ENCODE results near the gene CFP.

Gene CFP

GRCh38 chrX:47643926-47644325 is 14.2 kb upstream of the CFP start:
- DNase-seq (ENCODE audit: insufficient read length, low spot score) (no peak), FAIRE-seq (peak; percentile 75)

- no peak for DNase-seq (ENCODE audit: insufficient read length, low spot score)
- no peak for FAIRE-seq
Observed at GRCh38 chrX:47638816-47639215, 9.1 kb upstream of the CFP start.

DNA sequence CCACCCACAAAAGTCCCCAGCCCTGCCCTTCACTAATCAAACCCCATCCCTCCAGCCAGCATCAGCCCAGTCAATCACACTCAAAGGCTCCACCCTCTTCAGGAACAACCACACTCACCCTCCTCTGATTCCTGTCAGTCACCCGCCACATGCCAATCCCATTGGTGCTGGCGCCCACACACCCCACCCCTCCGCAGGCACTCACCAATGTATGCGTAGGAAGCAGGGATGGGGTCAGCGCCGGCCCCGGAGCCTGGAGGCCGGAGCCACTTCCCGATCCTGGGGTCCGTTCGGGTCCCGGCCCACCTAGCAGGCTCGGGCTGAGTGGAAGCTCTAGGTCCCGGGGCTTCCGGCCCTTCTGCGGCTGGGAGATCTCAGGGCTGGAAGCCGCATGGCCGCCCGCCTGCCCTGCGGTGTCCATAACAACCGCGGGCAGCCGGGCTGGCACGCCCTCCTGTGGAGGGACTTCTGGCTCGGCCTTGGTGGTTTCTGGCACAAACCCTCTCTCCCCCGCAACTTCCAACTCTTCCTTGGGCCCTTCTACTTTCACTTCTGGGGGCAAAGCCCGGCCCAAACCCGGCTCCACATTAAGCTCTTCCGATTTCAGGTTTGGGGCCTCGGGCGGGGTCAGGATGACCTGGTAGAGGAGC is 7.9 kb upstream of the CFP start:
- peak; percentile 89 for FAIRE-seq
- peak; percentile 44 for DNase-seq (ENCODE audit: insufficient read length, low spot score)

- FAIRE-seq (no peak), DNase-seq (ENCODE audit: insufficient read length, low spot score) (no peak)
Observed at GRCh38 chrX:47634871-47635575, 5.3 kb upstream of the CFP start.

DNA sequence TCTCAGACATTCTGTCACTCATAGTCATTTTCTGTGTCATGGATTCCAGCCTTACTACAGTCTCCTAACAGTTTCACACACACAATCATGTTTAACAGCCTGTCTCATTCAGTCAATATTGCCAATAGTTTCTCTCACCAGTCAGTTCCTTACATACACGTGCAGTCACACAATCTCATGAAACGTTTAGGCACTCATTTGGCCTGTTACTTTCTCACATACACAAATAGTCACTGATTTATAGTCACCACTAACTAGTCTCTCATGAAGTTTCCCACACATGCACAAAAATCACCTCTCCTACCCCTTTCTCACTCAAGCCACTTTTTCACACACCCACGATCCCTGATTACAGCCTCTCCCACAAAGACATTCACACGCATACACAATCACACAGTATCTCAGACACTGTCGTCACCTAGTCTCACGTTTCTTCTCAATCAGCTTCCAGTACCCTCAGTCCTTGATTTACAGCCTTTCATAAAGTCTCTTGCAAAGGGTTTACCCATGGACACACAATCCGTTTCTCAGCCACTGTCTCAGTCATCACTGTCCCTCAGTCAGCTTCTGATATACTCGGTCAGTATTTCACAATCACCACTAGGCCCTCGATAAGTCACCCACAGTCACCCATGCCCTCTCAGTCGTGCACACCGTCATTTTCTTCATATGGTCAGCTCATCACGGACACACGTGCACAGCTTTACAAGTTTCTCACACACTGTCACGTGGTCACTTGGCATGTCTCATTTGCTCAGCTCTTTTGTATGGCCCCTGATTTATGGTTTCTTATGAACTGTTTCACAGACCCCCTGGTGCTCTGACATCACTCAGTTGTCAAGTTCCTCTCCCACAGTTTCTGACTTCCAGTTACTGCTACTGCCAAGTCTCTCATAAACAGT is 4.2 kb upstream of the CFP start:
- DNase-seq (ENCODE audit: insufficient read length, low spot score) (no peak), FAIRE-seq (peak; percentile 28)

GRCh38 chrX:47632666-47633065 is 2.9 kb upstream of the CFP start:
- FAIRE-seq (no peak), DNase-seq (ENCODE audit: insufficient read length, low spot score) (no peak)

- FAIRE-seq (no peak), DNase-seq (ENCODE audit: insufficient read length, low spot score) (no peak)
Observed at GRCh38 chrX:47631676-47632075, 1.9 kb upstream of the CFP start.

- FAIRE-seq, result peak; percentile 88
- DNase-seq (ENCODE audit: insufficient read length, low spot score), result no peak
Observed at GRCh38 chrX:47628982-47629381, 748 bp downstream of the CFP start.

DNA sequence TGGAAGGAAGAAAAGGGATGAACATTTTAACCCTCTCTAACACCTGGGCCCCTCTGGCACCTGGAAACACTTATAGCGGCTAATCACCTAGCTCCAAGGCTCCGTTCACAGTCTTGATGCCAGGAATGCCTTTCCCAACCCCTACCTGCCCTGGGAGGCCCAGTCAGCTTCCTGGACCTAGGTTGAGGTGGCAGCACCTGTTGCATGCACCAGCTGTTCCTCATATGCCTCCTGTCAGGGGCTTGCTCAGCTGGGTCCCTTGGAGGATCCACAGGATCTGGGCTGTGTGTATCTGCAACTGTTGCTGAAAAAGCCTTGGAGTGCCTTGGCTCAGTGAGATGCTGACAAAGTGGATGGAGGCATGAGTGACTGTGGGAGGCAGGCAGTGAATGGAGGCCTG is 4.4 kb downstream of the CFP start:
- FAIRE-seq (no peak), DNase-seq (ENCODE audit: insufficient read length, low spot score) (no peak)

GRCh38 chrX:47623540-47624027 is 6.1 kb downstream of the CFP start:
- no peak for DNase-seq (ENCODE audit: insufficient read length, low spot score)
- no peak for FAIRE-seq

DNA sequence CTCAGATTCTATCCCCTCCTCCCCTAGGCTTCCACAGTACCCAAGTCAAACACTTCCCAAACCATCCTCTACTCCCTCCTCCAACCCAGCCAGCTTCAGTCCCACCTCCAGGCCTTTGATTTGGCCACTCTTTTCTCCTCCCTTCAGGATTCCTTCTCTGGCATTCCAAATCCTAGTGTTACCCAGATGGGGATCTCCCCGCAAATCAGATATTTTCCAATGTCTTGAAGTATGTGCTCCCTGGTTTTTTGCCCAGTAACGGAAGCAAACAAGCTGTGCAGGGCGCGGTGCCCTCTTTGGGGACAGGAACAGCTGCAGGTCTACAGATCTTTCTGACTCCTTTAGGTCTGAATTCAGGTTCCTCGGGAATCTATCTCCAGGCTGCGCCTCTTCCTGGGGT is 7.9 kb downstream of the CFP start:
- FAIRE-seq (no peak), DNase-seq (ENCODE audit: insufficient read length, low spot score) (no peak)

DNA sequence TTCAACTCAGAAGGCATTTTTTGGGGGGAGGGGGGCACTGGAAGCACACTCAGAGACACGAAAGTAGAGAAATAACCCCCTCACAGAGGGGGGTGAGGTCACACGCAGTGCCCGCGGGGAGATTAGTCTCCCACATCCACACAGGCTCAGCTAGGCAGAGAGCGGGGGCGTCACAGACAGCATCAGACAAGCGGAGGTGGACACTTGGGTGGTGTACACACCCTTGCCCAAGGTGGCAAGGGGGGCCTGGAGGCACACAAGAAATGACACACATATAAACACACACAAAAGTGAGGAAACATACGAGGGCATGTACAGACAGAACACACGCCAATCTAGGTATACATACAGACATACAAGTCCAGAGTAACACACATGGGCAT is 9.4 kb downstream of the CFP start:
- FAIRE-seq (no peak), DNase-seq (ENCODE audit: insufficient read length, low spot score) (no peak)

DNA sequence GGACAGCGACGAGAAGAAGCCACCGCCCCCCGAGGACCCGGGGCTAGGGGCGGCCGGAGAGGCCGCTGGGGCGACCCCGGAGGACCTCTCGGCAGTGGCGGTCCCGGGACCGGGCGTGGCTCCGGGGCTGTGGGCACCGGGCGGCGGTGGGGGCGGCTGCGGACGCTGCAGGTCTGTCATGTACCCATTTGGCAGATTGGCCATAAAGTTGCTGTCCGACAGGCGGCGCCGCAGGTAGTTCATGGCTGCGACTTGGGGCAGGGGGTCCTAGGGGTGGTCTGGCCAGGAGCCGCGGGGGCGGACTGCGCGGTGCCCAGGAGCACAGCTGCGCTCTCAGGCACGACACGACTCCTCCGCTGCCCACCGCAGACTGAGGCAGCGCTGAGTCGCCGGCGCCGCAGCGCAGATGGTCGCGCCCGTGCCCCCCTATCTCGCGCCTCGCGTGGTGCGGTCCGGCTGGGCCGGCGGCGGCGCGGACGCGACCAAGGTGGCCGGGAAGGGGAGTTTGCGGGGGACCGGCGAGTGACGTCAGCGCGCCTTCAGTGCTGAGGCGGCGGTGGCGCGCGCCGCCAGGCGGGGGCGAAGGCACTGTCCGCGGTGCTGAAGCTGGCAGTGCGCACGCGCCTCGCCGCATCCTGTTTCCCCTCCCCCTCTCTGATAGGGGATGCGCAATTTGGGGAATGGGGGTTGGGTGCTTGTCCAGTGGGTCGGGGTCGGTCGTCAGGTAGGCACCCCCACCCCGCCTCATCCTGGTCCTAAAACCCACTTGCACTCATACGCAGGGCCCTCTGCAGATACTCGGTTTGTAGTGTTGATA is 10.0 kb downstream of the CFP start, which contains the start of gene SYN1:
SYN1 (minus strand) TSS at position 372 of the 817 bp plus-strand sequence; CDS start at position 243, 129 bp downstream.
- peak; percentile 31 for FAIRE-seq
- DNase-seq (ENCODE audit: insufficient read length, low spot score), result peak; percentile 81

DNA sequence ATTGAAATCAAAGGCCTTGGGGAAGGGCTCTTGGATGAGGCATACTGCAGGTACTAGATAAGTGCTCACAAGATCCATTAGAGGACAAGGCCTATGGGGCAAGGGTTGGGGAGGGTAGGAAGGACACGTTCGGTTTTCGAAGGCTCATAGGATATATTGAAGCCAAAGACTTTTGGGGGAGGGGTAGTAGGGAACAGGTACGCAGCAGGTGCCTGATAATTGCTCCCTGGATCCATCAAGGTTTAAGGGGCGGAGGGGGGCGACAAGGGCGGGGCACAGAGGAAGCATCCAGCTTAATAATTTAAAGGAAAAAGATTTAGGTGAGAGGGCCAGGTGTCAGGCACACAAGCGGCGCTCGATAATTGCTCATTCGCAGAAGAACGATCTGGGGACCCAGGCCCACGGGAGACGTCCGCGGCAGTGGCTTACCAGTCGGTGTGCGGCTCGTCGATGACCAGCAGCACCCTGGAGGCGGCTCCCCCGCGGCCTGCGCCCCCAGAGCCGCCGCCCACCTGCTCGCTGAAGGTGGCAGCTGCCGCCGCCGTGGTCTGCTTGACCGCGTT is 10.7 kb downstream of the CFP start:
- DNase-seq (ENCODE audit: insufficient read length, low spot score) (no peak), FAIRE-seq (no peak)

GRCh38 chrX:47614618-47615017 is 15.1 kb downstream of the CFP start:
- no peak for FAIRE-seq

GRCh38 chrX:47613082-47613481 is 16.6 kb downstream of the CFP start:
- FAIRE-seq (no peak), DNase-seq (ENCODE audit: insufficient read length, low spot score) (no peak)

More at GRCh38 chrX:47614618-47615017, 15.1 kb downstream of the CFP start:
- no peak for DNase-seq (ENCODE audit: insufficient read length, low spot score)

- DNase-seq (ENCODE audit: insufficient read length, low spot score), result no peak
- no peak for FAIRE-seq
Observed at GRCh38 chrX:47612418-47612817, 17.3 kb downstream of the CFP start.

DNA sequence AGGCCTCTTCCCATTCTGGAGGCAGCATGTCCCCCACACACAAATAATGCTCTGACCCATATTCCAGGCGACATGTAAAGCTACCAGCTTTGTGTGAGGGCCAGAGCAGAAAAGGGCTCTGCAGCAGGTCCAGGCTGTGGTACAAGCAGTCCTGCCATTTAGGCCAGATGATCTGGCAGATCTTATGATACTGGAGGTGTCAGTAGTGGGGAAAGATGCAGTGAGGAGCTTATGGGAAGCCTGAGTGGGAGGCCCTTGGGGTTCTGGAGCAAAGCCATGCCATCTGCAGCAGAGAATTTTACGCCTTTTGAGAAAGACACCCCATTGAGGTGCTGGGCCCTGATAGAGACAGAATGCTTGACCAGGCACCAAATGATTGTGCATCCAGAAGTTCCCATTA is 17.8 kb downstream of the CFP start:
- no peak for DNase-seq (ENCODE audit: insufficient read length, low spot score)
- FAIRE-seq, result no peak

GRCh38 chrX:47611489-47611888 is 18.2 kb downstream of the CFP start:
- FAIRE-seq (no peak), DNase-seq (ENCODE audit: insufficient read length, low spot score) (no peak)

- DNase-seq (ENCODE audit: insufficient read length, low spot score) (no peak), FAIRE-seq (no peak)
Observed at GRCh38 chrX:47610511-47610910, 19.2 kb downstream of the CFP start.

Data from GM19239 (cell line).